Stomach smooth muscle (tissue), 2 donors: Measurements from ENCODE around the gene G6PC3.
"Not testable (repeated sequence)": the region's sequence is repeated elsewhere in the genome, so short reads cannot be mapped to it uniquely, and the experiment has no call there.

Experiments
- H3K27ac ChIP-seq: one replicate; pipeline ENCODE4 v1.7.0; 2013; ENCODE audit warnings: mild to moderate bottlenecking, low read length, inconsistent platforms
- H3K27me3 ChIP-seq, 2 donors: one replicate each; pipeline ENCODE4 v1.7.0; 2013; ENCODE audit warnings: low read length in 2 of 2; ENCODE audit not compliant: insufficient read depth in 2 of 2, control insufficient read depth in 1 of 2
- H3K36me3 ChIP-seq, 2 donors: one replicate each; pipeline ENCODE4 v1.7.0; 2013; ENCODE audit warnings: low read length in 2 of 2; ENCODE audit not compliant: control insufficient read depth in 2 of 2, insufficient read depth in 2 of 2
- H3K4me1 ChIP-seq: one replicate; pipeline ENCODE4 v1.7.0; 2013; ENCODE audit warnings: low read length; ENCODE audit not compliant: control insufficient read depth, insufficient read depth
- H3K4me3 ChIP-seq, 2 donors: one replicate each; pipeline ENCODE4 v1.7.0; 2013; ENCODE audit warnings: low read length in 2 of 2
- H3K9ac ChIP-seq, 2 donors: one replicate each; pipeline ENCODE4 v1.7.0; 2013; ENCODE audit warnings: low read length in 2 of 2, mild to moderate bottlenecking in 1 of 2
- H3K9me3 ChIP-seq, 2 donors: one replicate each; pipeline ENCODE4 v1.7.0; 2013; ENCODE audit warnings: low read length in 2 of 2; ENCODE audit not compliant: control insufficient read depth in 2 of 2
- donor health status: healthy.
- donor health status: Pancreatic carcinoma.

The G6PC3 gene

DNA sequence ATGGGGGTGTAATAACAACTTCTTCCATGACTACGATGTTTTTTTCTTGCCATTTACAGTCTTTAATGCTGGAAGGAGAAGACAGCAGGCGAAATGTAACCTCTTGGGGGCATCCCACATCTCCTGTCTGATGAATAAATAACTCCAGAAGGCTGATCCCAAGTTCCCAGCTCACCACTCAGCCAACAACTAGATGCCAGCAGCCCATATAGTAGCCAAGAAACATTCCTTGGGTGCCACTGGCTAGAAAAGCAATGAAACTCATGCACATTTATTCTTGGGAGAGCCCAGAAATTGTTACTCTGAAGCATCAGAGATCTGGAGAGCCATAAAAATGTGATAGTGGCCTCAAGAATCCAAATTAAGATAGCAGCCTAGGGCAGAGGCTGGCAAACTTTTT is 33.1 kb upstream of the G6PC3 start:
- Histone ChIP-seq H3K4me3 (no peak overlapping the region), H3K27me3 (no peaks in the 10 kb centered on the region), H3K36me3 (peaks cover 19 to 22% of the 10 kb centered on the region in 2 donors), H3K27ac (no peak overlapping the region), H3K9ac (no peak overlapping the region), H3K9me3 (no peaks in the 10 kb centered on the region), H3K4me1 (peaks cover 18% of the 10 kb centered on the region)

DNA sequence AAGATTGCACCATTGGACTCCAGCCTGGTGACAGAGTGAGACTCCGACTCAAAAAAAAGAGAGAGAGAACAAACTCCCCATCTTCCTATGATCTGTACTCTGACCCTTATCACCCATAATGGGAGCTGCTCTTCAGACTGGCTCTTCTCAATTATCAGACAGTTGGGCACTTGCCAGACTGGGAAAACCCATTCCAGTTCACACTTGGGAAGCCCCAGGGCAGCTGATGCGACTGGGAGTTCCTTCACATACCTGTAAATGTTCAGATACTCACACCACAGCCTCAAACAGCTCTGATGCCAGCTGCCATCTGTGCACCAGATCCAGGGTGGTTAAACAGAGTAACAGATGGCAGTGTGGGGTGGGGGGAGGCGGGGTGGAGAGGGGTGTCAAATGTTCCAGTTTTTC is 31.9 kb upstream of the G6PC3 start:
- no peak overlapping the region for H3K4me3 ChIP-seq
- H3K36me3 ChIP-seq = peaks cover 17% of the 10 kb centered on the region in 2 donors
- H3K27ac ChIP-seq = no peak overlapping the region
- H3K9me3 ChIP-seq = no peaks in the 10 kb centered on the region
- H3K27me3 ChIP-seq = no peaks in the 10 kb centered on the region
- peaks cover 25% of the 10 kb centered on the region for H3K4me1 ChIP-seq
- H3K9ac ChIP-seq = no peak overlapping the region

- H3K36me3 ChIP-seq = peaks cover 10 to 12% of the 10 kb centered on the region in 2 donors
- no peaks in the 10 kb centered on the region for H3K9me3 ChIP-seq
- peaks cover 27% of the 10 kb centered on the region for H3K4me1 ChIP-seq
- peak overlapping the region; percentile 53 for H3K27ac ChIP-seq
- H3K9ac ChIP-seq = peak overlapping the region; percentile 3 to 13
- peak overlapping the region in 1 of 2 donors; percentile 29 for H3K4me3 ChIP-seq
- H3K27me3 ChIP-seq = no peaks in the 10 kb centered on the region
These were observed 30.5 kb upstream of the G6PC3 start for GRCh38 chr17:44039829-44040635.

GRCh38 chr17:44043272-44043696 is 27.3 kb upstream of the G6PC3 start:
- Histone ChIP-seq H3K36me3 (peaks cover 0 to 7% of the 10 kb centered on the region in 2 donors), H3K4me1 (peaks cover 27% of the 10 kb centered on the region), H3K27me3 (no peaks in the 10 kb centered on the region), H3K27ac (peak overlapping the region; percentile 24), H3K9me3 (no peaks in the 10 kb centered on the region), H3K4me3 (no peak overlapping the region), H3K9ac (no peak overlapping the region)

DNA sequence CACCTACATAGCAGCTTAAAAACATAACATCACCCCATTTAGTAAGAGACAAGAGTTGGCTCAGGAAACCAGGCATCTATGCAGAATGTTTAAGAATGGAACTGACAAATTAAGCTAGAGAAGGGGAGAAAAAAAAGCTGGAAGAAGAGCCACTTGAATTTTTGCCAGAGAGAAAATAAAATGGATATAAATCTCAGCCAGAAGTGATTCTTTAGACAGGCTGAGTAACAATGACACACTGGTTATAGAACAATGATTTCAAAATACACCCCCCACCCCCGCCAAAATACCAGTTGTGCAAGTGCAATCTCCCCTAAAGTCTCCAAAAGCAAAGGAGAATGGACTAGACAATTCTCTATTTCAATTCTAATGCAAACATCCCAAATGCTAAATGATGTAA is 26.5 kb upstream of the G6PC3 start:
- Histone ChIP-seq H3K27me3 (no peaks in the 10 kb centered on the region), H3K9me3 (no peaks in the 10 kb centered on the region), H3K36me3 (peaks cover under 1 to 9% of the 10 kb centered on the region in 2 donors), H3K27ac (no peak overlapping the region), H3K9ac (no peak overlapping the region), H3K4me3 (no peak overlapping the region), H3K4me1 (peaks cover 27% of the 10 kb centered on the region)

GRCh38 chr17:44045486-44045885 is 25.0 kb upstream of the G6PC3 start:
- no peak overlapping the region for H3K9ac ChIP-seq
- H3K4me3 ChIP-seq = no peak overlapping the region
- no peaks in the 10 kb centered on the region for H3K27me3 ChIP-seq
- H3K36me3 ChIP-seq = peaks cover 7 to 17% of the 10 kb centered on the region in 2 donors
- no peaks in the 10 kb centered on the region for H3K9me3 ChIP-seq
- H3K27ac ChIP-seq = no peak overlapping the region
- H3K4me1 ChIP-seq = peaks cover 19% of the 10 kb centered on the region

- peaks cover 10 to 22% of the 10 kb centered on the region in 2 donors for H3K36me3 ChIP-seq
- H3K9me3 ChIP-seq, H3K27ac ChIP-seq, H3K4me3 ChIP-seq, H3K4me1 ChIP-seq, H3K9ac ChIP-seq, H3K27me3 ChIP-seq: not testable (repeated sequence)
These were observed 23.6 kb upstream of the G6PC3 start for GRCh38 chr17:44046893-44047292.

GRCh38 chr17:44049294-44050060 is 21.1 kb upstream of the G6PC3 start:
- H3K4me3 ChIP-seq = no peak overlapping the region
- no peak overlapping the region for H3K27ac ChIP-seq
- peaks cover 6% of the 10 kb centered on the region for H3K4me1 ChIP-seq
- H3K9ac ChIP-seq = no peak overlapping the region
- no peaks in the 10 kb centered on the region for H3K9me3 ChIP-seq
- peaks cover 12 to 22% of the 10 kb centered on the region in 2 donors for H3K36me3 ChIP-seq
- no peaks in the 10 kb centered on the region for H3K27me3 ChIP-seq

GRCh38 chr17:44053125-44053872 is 17.2 kb upstream of the G6PC3 start:
- no peaks in the 10 kb centered on the region for H3K27me3 ChIP-seq
- no peak overlapping the region for H3K27ac ChIP-seq
- peaks cover 12 to 18% of the 10 kb centered on the region in 2 donors for H3K36me3 ChIP-seq

GRCh38 chr17:44059101-44059892 is 11.2 kb upstream of the G6PC3 start:
- H3K4me3 ChIP-seq = no peak overlapping the region
- H3K27ac ChIP-seq = no peak overlapping the region
- H3K9me3 ChIP-seq = no peaks in the 10 kb centered on the region
- peaks cover 13 to 19% of the 10 kb centered on the region in 2 donors for H3K36me3 ChIP-seq
- H3K4me1 ChIP-seq = no peaks in the 10 kb centered on the region
- no peak overlapping the region for H3K9ac ChIP-seq
- H3K27me3 ChIP-seq = no peaks in the 10 kb centered on the region

More at GRCh38 chr17:44053125-44053872, 17.2 kb upstream of the G6PC3 start:
- Histone ChIP-seq H3K9me3 (no peaks in the 10 kb centered on the region), H3K4me3 (no peak overlapping the region), H3K9ac (no peak overlapping the region), H3K4me1 (peaks cover 6% of the 10 kb centered on the region)
